Mesodermal cell (in vitro differentiated cells): ENCODE measurements around the gene KLF11.
A peak's percentile ranks its signal among the peaks of the same experiment; 100 is the strongest.

Experiments
- H3K27ac ChIP-seq: 2 replicates; pipeline ENCODE4 v1.7.0; 2013; ENCODE audit warnings: mild to moderate bottlenecking, low read depth, low read length, moderate library complexity; ENCODE audit not compliant: severe bottlenecking
- H3K36me3 ChIP-seq: 2 replicates; pipeline ENCODE4 v1.7.1; 2013; ENCODE audit warnings: mild to moderate bottlenecking, low read length, moderate library complexity; ENCODE audit not compliant: control insufficient read depth, insufficient read depth
- H3K4me1 ChIP-seq: one replicate; pipeline ENCODE4 v1.7.1; 2013; ENCODE audit warnings: mild to moderate bottlenecking, low read length; ENCODE audit not compliant: insufficient read depth, control insufficient read depth, poor library complexity, severe bottlenecking
- H3K4me3 ChIP-seq: 2 replicates; pipeline ENCODE4 v1.7.0; 2013; ENCODE audit warnings: low read length, control low read depth, mild to moderate bottlenecking; ENCODE audit not compliant: insufficient read depth, poor library complexity, severe bottlenecking; ENCODE audit errors: extremely low read depth
- H3K9me3 ChIP-seq: 2 replicates; pipeline ENCODE4 v1.7.1; 2013; ENCODE audit warnings: mild to moderate bottlenecking, low read length, moderate library complexity; ENCODE audit not compliant: control insufficient read depth
- WGBS, 2 experiments: methylation state at CpG; one replicate each; pipeline ENCODE4 v1.1.5; 2013; ENCODE audit warnings: missing lambda C conversion rate in 2 of 2; ENCODE audit not compliant: insufficient coverage in 2 of 2; 5-methylcytosine and 5-hydroxymethylcytosine counted together

The KLF11 gene

GRCh38 chr2:10045561-10046355 lies 2.4 kb downstream of the KLF11 start:
- no peak overlapping the region for H3K27ac ChIP-seq
- 95 to 96% methylated on average over 20 of the region's 20 CpGs for WGBS, 2 experiments
- peaks cover 36% of the 10 kb centered on the region for H3K36me3 ChIP-seq
- no peak overlapping the region for H3K4me3 ChIP-seq
- peaks cover 2% of the 10 kb centered on the region for H3K4me1 ChIP-seq
- H3K9me3 ChIP-seq, result no peaks in the 10 kb centered on the region

DNA sequence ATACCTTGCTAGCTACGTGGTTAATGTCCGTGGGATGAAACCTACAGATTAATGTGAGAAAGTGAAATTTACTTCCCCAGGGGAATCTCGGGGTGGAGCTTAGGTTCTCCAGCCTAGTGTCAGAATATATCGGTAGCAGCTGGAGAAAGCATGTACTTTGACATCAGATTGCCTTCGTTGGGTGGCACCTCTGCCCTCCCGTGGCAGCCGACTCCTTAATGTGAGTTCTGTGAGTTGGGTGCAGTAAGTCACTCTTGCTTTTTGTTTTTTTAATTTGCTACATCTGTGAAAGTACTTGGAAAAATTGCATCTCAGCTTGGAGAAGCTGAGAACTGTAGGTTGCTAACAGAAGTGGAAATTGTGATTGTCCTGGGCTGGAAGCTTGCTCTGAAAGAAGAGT lies 3.6 kb downstream of the KLF11 start:
- Histone ChIP-seq H3K27ac (no peak overlapping the region), H3K36me3 (peaks cover 44% of the 10 kb centered on the region), H3K4me3 (no peak overlapping the region), H3K9me3 (no peaks in the 10 kb centered on the region), H3K4me1 (no peaks in the 10 kb centered on the region)
- WGBS, 2 experiments, result 88 to 96% methylated on average over 7 of the region's 7 CpGs

GRCh38 chr2:10047616-10048500 lies 4.5 kb downstream of the KLF11 start:
- WGBS, 2 experiments, result 92 to 95% methylated on average over 13 to 15 of the region's 15 CpGs
- H3K36me3 ChIP-seq, result peaks cover 51% of the 10 kb centered on the region
- no peak overlapping the region for H3K4me3 ChIP-seq
- no peaks in the 10 kb centered on the region for H3K9me3 ChIP-seq
- H3K4me1 ChIP-seq, result no peaks in the 10 kb centered on the region
- no peak overlapping the region for H3K27ac ChIP-seq

GRCh38 chr2:10048501-10049171 lies 5.3 kb downstream of the KLF11 start:
- Histone ChIP-seq H3K27ac (no peak overlapping the region), H3K4me1 (no peaks in the 10 kb centered on the region), H3K4me3 (no peak overlapping the region), H3K9me3 (no peaks in the 10 kb centered on the region), H3K36me3 (peaks cover 59% of the 10 kb centered on the region)
- 86 to 89% methylated on average over 4 to 7 of the region's 10 CpGs for WGBS, 2 experiments

GRCh38 chr2:10052216-10052615 lies 8.9 kb downstream of the KLF11 start:
- no peak overlapping the region for H3K4me3 ChIP-seq
- H3K27ac ChIP-seq, result no peak overlapping the region
- WGBS, 2 experiments, result 95 to 96% methylated on average over 14 to 16 of the region's 16 CpGs
- no peaks in the 10 kb centered on the region for H3K9me3 ChIP-seq
- peaks cover 5% of the 10 kb centered on the region for H3K4me1 ChIP-seq
- peaks cover 61% of the 10 kb centered on the region for H3K36me3 ChIP-seq

GRCh38 chr2:10053351-10053750 lies 10.0 kb downstream of the KLF11 start:
- Histone ChIP-seq H3K27ac (no peak overlapping the region), H3K4me3 (no peak overlapping the region), H3K36me3 (peaks cover 50% of the 10 kb centered on the region), H3K4me1 (peaks cover 10% of the 10 kb centered on the region), H3K9me3 (no peaks in the 10 kb centered on the region)
- 100% methylated on average over 3 of the region's 4 CpGs for WGBS, 2 experiments

DNA sequence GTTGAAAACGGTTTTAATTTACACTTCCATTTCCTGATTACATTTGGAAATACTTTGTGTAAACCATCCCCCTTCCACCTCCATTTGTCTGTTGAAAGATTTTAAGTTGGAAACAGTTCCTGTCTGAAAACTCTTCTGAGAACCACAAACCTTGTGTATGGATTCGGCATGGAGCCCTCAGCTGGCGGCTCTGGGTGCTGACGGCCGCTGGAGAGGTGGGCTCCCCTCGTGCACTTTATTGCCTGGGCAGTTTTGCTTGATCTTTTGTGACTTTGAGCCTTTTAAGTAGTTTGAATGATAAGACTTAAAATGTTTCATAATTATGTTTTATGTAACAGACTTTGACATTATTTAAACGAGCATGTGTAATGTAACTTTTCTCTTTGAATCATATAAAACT lies 11.1 kb downstream of the KLF11 start:
- WGBS, 2 experiments, result 87 to 100% methylated on average over 3 to 4 of the region's 7 CpGs

DNA sequence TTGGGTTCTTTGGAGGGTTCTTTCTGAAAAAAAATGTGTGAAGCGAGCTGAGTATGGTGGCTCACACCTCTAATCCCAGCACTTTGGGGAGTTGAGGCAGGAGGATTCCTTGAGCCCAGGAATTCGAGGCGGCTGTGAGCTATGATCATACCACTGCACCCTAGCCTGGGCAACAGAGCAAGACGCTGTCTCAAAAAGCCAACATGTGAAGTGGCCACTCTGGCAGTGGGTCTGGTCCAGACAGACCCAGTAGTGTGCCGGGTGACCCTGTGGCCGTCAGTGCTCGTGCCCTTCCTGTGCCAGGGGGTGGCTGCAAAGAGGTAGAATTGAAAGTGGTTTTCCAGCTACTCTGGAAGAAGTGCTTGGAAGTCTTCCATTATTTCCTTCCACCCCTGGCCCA lies 11.6 kb downstream of the KLF11 start:
- H3K4me1 ChIP-seq, result peaks cover 10% of the 10 kb centered on the region
- no peak overlapping the region for H3K4me3 ChIP-seq
- H3K27ac ChIP-seq, result no peak overlapping the region
- WGBS, 2 experiments, result 92 to 98% methylated on average over 5 to 7 of the region's 7 CpGs
- H3K36me3 ChIP-seq, result peaks cover 38% of the 10 kb centered on the region
- no peaks in the 10 kb centered on the region for H3K9me3 ChIP-seq

More for the DNA sequence above, 11.1 kb downstream of the KLF11 start:
- H3K4me1 ChIP-seq, result peaks cover 10% of the 10 kb centered on the region
- H3K36me3 ChIP-seq, result peaks cover 42% of the 10 kb centered on the region
- no peaks in the 10 kb centered on the region for H3K9me3 ChIP-seq
- H3K27ac ChIP-seq, result no peak overlapping the region
- no peak overlapping the region for H3K4me3 ChIP-seq

DNA sequence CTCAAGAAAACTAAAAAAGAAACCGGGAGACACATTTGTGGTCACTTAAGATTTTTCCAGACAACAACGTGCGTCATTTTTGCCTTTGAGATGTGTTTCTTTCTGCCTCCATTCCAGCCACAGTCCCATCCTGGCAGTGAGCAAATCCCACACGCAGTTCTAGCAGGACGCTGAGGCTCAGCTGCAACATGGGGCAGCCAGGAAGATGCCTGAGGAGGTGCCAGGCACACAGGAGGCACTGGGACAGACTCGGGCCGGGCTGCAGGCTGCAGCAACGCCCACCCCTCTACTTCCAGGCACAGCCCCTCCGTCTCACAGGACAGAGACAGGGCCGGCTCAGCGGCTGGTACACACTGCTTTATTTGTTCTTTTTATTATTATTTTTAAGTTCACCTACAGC lies 13.1 kb downstream of the KLF11 start:
- H3K27ac ChIP-seq, result no peak overlapping the region
- H3K4me1 ChIP-seq, result peaks cover 10% of the 10 kb centered on the region
- no peaks in the 10 kb centered on the region for H3K9me3 ChIP-seq
- peaks cover 33% of the 10 kb centered on the region for H3K36me3 ChIP-seq
- no peak overlapping the region for H3K4me3 ChIP-seq
- 62 to 74% methylated on average over 8 of the region's 11 CpGs for WGBS, 2 experiments

- 6 to 8% methylated on average over 23 of the region's 28 CpGs for WGBS, 2 experiments
- H3K27ac ChIP-seq, result peak overlapping the region; percentile 82
- H3K36me3 ChIP-seq, result peaks cover 24% of the 10 kb centered on the region
- H3K4me3 ChIP-seq, result peak overlapping the region; percentile 20
- H3K9me3 ChIP-seq, result no peaks in the 10 kb centered on the region
- peaks cover 10% of the 10 kb centered on the region for H3K4me1 ChIP-seq
Observed at GRCh38 chr2:10057231-10058107, 14.1 kb downstream of the KLF11 start.
